ENCODE results near the gene ASAP2.

DNA sequence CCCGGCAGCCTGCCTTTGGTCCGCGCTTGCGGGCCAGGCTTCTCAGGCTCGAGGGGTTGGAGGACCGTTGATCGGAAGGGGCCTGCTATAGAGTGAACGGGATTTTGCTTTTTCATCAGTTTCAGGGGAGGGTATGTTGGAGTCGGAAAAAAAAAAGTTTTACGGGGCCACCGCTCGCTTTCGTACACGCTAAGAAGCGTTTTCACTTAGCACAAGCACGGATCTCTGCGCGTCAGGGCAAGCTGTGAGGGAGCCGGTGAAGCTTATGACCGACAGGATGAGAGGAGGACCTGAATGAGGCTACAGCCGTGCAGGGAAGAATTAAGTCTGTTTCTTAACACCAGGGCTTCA lies 217.3 kb downstream of the ASAP2 start:
- TF ChIP-seq, protein P1, sequence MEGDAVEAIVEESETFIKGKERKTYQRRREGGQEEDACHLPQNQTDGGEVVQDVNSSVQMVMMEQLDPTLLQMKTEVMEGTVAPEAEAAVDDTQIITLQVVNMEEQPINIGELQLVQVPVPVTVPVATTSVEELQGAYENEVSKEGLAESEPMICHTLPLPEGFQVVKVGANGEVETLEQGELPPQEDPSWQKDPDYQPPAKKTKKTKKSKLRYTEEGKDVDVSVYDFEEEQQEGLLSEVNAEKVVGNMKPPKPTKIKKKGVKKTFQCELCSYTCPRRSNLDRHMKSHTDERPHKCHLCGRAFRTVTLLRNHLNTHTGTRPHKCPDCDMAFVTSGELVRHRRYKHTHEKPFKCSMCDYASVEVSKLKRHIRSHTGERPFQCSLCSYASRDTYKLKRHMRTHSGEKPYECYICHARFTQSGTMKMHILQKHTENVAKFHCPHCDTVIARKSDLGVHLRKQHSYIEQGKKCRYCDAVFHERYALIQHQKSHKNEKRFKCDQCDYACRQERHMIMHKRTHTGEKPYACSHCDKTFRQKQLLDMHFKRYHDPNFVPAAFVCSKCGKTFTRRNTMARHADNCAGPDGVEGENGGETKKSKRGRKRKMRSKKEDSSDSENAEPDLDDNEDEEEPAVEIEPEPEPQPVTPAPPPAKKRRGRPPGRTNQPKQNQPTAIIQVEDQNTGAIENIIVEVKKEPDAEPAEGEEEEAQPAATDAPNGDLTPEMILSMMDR (IDR thresholded peaks at IDR 0.05): no peak
- TF ChIP-seq POLR2A (IDR thresholded peaks at IDR 0.05) (no peak), POLR2AphosphoS5 (IDR thresholded peaks at IDR 0.05) (no peak)
